ENCODE data around the gene SPINT2.

GRCh38 chr19:38276942-38277517, 12.7 kb downstream of the SPINT2 start:
- TF ChIP-seq, protein P1, sequence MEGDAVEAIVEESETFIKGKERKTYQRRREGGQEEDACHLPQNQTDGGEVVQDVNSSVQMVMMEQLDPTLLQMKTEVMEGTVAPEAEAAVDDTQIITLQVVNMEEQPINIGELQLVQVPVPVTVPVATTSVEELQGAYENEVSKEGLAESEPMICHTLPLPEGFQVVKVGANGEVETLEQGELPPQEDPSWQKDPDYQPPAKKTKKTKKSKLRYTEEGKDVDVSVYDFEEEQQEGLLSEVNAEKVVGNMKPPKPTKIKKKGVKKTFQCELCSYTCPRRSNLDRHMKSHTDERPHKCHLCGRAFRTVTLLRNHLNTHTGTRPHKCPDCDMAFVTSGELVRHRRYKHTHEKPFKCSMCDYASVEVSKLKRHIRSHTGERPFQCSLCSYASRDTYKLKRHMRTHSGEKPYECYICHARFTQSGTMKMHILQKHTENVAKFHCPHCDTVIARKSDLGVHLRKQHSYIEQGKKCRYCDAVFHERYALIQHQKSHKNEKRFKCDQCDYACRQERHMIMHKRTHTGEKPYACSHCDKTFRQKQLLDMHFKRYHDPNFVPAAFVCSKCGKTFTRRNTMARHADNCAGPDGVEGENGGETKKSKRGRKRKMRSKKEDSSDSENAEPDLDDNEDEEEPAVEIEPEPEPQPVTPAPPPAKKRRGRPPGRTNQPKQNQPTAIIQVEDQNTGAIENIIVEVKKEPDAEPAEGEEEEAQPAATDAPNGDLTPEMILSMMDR (optimal IDR thresholded peaks at IDR 0.05 in 1 of 3, IDR thresholded peaks at IDR 0.05 in 1 of 3, conservative IDR thresholded peaks at IDR 0.05 in 1 of 3; ENCODE audit: extremely low read depth in 1 of 3, insufficient read depth in 2 of 3, low read length in 3 of 3), result no peak
- TF ChIP-seq EZH2 (IDR thresholded peaks at IDR 0.05; ENCODE audit: low read length), result no peak

All from keratinocyte (primary cell).